NT2/D1 (cell line): ENCODE results near the gene EXD3.

Source experiments
- SUZ12 ChIP-seq: IDR thresholded peaks from 2 replicates; pipeline ENCODE4 v1.6.1; 2011; ENCODE audit not compliant: insufficient read length, insufficient read depth; ENCODE audit errors: extremely low read depth
- ZNF274 ChIP-seq: IDR thresholded peaks from 2 replicates; pipeline ENCODE4 v1.6.1; 2011; ENCODE audit warnings: mild to moderate bottlenecking, low read depth, low read length

GRCh38 chr9:137403269-137403668 lies 19.7 kb downstream of the EXD3 start:
- TF ChIP-seq SUZ12 (no peak), ZNF274 (no peak)
